PC-9 (cell line): Measurements from ENCODE around the gene C2CD2.

Experiments used
- CTCF ChIP-seq: fragments of 200-600 bp; sonication (generic); conservative IDR thresholded peaks from 2 replicates; pipeline ENCODE4 v1.6.1; 2017; ENCODE audit warnings: mixed run types, antibody characterized with exemption, mild to moderate bottlenecking, moderate library complexity
- EZH2 ChIP-seq: fragments of 200-600 bp; sonication (generic); IDR thresholded peaks from 2 replicates; pipeline ENCODE4 v1.8.0; 2017; ENCODE audit warnings: antibody characterized with exemption, low read depth

- TF ChIP-seq CTCF: no peak
- no peak for TF ChIP-seq EZH2
Measured at GRCh38 chr21:41965045-41965444, 11.2 kb upstream of the C2CD2 start.
